OCI-M1 (cell line): ENCODE measurements around the gene TMEM26.
A peak's percentile ranks its signal among the peaks of the same experiment; 100 is the strongest.
"Not testable (repeated sequence)": the region's sequence is repeated elsewhere in the genome, so short reads cannot be mapped to it uniquely, and the experiment has no call there.

Experiments
- DNase-seq: peaks from one replicate; lab custom pipeline; 2025; lab: John Stamatoyannopoulos, UW

Gene TMEM26

DNA sequence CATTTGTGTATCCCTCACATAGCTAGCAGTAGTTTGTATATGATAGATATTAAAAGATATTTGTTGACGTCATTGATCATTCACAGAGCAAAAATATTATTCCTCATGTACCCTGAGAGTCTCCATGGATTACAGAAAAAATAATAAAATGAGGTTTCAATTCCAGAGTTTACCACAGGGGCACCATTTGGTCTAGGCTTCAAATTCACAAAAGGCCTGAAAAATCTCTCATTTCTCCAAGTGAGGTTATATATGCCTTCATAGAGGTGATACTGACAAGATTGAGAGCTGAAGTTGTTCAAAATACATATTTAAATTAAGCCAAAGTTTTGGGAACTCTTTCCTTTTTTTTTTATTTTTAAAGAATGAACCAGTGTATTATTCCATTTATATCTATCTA, 52.7 kb downstream of the TMEM26 start:
- no peak for DNase-seq

DNA sequence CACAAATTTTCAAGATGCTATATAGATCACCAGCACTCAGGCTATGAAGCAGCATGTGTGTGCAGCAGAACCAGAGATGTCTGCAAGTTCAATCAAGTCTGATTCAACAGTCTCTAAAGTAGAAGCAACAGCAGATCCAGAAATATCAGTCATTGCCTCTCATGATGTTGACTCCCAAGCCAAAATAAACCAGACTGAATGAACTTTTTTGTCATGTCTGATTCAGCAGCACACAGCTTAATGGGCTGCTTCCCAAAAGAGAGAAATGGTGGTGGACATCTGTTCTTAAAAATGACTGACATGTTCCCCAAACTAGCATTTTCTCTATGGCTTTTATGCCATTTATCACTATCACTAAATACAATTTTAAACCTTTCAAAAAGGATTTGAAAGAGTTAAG, 53.8 kb downstream of the TMEM26 start:
- DNase-seq: no peak

DNA sequence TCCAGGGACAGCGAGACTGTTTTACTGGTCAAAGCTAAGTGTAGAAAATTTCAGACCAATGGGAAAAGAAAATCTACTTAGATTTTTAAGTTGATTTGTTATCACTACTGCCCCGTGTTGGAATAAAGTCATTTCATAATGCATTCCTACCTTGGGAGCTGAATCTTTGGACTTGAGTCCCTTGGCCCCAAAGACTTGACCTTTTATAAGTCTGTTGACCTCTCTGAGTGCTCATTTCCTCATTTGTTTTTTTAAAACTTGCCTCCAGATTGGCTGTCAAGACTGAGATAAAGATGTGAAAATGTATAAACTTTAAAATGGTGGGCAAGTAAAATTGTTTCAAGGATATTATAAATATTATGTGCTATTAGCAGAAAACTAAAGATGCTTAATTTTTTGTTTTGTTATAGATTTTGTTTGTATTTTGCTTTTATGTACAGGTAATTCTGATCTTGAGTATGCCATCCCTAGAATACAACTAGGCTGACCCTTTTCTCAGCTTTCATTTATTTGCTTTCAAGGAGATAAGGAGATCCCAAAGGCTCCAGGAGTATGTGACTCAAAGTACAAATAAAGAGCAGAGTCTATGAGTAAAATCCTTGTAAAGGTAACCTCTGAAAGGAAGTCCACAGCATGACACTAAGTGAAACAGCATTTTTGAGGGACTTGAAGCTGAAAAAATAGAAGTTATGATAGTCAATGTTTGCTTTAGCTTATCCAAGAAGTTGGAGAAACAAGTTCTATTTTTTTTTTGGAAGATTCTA, 54.6 kb downstream of the TMEM26 start:
- peak; percentile 49 for DNase-seq

DNA sequence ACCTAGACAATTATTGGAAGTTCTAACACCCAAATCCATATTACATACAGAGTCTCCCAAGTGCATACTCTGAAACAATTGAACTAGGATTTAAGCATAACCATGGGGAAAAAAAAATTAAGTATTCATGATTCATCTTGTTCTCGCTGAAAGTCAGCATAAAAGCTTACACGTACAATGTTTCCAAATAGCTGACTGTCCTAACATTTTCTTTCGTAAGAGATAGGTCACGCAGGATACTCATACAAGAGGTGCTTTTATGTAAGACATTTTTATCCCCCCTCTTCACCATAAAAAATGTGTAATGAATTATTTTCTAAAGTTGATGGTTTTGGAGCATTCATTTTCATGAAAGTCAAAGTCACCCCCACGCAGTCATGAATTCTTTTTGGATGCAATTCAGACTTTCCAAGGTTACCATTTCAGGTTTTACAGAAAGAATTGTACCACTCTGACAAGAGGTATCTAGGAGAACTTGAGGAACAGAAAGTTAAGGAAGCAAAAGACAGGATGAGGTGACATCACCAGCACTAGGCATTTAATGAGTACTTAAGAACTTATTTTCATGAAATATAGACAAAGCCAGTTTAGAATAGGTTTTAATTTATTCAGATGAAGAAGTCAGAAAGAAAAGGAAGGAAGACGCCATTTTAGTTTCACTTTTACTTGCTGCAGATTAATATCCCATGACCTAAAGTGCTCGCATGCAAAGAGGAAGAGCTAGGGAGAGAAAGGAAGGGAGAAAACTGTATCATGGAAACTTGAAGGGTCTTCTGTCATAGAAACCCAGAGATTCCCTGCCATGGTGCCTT, 55.8 kb downstream of the TMEM26 start:
- peak; percentile 86 for DNase-seq

DNA sequence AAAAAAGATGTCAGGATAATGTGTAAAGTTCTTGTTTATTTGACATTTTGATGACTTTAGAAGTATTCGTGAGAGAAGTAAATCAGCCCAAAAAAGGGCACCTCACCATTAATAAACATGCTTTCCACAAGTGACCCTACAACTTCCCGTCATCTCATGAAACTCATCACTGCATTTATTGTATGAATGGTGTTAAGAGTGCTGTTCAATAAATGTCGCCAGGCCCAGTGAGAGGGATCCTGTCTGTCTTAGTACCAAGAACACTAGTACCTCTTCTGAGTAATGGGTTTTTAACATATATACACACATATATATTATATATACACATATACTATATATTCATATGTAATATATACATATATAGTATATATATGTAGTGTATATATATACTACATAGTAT, 61.9 kb downstream of the TMEM26 start:
- no peak for DNase-seq

DNA sequence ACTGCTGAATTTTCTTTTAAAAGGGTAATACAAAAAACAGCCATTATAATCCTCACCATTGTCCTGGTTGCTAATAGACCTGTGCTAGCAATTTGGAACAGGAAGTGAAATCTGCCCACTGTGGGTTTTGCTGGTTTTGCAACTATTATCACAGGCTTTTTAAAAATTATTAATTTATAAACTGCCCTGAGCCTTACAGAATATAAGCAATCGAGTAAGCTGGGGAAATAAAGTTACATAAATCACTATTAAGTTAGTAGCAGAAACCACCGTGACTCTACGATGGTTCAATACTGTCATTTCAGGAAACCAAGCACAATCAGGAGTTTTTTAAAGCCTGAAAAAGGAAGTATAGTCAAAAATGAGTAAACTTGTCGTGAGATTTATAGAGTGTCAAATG, 62.3 kb downstream of the TMEM26 start:
- no peak for DNase-seq

DNA sequence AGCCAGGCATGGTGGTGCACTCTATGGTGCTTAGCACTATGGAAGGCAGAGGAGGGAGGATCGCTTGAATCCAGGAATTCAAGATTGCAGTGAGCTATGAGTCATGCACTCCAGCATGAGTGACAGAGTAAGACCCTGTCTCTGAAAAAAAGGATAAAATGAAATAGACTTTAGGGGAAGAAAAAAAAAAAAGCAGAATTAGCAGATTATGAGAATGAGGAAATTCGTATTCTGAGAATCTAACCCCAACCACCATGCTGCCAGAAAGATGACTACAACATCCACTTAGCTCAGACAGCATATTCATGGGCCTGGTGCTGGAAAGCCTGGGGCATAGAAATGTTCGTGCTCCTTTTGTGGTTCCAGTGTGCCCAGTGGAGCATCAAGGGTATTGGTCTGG, 63.3 kb downstream of the TMEM26 start:
- peak; percentile 71 for DNase-seq

DNA sequence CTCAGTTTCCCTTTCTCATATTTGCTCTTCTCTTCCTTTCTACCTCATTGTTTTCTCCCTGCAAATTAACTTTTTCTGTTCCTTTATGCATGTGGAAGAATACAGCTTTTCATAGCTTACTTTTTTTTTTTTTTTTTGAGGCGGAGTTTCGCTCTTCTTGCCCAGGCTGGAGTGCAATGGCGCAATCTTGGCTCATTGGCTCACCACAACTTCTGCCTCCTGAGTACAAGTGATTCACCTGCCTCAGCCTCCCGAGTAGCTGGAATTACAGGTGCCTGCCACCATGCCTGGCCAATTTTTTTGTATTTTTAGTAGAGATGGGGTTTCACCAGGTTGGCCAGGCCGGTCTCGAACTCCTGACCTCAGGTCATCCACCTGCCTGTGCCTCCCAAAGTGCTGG, 64.2 kb downstream of the TMEM26 start:
- DNase-seq: not testable (repeated sequence)

DNA sequence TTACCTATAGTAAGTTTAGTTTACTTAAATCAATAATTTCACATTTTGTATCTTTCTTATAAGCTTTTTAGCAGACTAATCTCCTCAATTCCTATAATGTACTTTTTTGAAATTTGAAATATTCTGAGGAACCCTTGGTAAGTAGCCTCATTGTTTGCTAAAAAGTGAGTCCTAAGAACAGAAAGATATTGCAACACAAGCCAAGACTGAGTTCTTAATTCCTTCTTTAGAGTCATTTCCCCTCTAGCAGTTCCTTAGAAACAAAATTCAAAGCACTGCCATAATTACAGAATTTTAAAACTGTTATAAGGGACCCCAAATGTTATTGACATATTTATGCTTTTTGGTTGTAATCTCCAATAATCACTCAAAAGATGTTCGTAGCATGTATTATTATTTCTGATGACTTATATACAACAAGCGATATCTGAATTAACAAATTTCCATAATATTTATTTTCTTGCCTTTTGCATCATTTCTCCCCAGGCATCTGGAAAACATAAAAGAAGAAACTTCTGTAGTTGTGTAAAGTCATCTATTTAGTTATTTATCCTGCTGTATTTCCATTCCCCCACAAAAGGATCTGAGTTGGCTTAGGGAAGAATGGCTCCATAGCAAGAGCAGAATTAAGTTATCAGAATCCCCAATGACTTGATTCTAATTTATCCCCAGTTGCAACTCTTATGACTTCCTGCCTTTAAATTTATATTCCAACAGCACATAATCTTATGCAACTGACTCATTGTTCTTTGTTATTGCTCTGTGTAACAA, 67.8 kb downstream of the TMEM26 start:
- no peak for DNase-seq

DNA sequence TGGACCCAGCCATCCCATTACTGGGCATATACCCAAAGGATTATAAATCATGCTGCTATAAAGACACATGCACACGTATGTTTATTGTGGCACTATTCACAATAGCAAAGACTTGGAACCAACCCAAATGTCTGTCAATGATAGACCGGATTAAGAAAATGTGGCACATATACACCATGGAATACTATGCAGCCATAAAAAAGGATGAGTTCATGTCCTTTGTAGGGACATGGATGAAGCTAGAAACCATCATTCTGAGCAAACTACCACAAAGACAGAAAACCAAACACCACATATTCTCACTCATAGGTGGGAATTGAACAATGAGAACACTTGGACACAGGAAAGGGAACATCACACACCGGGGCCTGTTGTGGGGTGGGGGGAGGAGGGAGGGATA, 72.0 kb downstream of the TMEM26 start:
- not testable (repeated sequence) for DNase-seq

DNA sequence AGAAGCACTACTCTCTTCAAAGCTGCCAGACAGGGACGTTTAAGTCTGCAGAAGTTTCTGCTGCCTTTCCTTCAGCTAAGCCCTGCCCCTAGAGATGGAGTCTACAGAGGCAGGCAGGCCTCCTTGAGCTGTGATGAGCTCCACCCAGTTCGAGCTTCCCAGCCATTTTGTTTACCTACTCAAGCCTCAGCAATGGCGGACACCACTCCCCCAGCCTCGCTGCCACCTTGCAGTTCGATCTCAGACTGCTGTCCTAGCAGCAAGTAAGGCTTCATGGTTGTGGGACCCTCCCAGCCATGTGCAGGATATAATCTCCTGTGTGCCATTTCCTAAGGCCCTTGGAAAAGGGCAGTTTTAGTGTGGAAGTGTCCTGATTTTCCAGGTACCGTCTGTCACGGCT, 74.3 kb downstream of the TMEM26 start:
- DNase-seq: no peak

DNA sequence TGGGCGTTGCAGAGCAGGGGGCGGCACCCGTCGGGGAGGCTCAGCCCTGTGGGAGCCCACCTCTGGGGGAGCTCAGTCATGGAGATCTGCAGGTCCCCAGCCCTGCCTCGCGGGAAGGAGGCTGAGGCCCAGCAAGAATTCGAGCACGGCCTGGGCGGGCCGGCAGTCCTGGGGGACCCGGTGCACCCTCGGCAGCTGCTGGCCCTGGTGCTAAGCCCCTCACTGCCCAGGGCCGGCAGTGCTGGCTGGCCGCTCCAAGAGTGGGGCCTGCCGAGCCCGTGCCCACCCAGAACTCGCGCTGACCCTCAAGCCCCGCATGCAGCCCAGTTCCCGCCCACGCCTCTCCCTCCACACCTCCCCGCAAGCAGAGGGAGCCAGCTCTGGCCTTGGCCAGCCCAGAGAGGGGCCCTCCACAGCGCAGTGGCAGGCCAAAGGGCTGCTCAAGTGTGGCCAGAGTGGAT, 76.2 kb downstream of the TMEM26 start:
- no peak for DNase-seq

DNA sequence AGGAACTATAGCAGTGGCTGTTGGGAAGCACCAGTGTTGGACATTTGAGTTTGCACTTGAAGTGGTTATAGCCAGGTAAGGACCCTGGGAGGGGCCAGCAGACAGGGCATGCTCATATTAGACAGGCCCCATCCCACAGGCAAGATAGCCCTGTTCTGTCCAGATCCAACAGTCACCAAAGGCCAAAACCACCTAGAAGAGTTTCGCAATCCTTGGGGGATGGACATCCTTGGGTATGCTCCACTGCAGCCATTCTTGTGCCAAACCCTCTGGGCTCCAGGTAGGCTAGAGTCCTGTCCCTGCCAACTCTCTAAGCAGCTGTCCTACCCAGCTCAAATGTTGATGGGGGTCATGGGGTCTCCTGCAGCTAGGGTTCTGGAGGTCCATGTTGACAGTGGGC, 76.8 kb downstream of the TMEM26 start:
- no peak for DNase-seq

DNA sequence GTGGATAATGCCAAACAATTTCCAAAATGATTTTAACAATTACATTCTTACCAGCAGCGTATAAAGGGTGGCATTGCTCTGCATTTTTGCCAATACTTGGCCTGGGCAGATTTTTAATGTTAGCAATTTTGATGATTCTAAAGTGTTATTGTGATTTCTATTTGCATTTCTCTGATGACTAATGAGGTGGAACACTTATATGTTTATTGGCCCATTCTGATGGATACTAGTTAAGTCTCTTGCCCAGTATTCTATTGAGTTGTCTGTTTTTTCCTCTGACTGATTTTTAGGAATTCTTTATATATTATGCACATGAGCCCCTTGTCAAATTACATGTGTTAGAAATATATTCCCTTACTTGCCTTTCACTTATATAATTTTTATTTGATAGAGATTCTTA, 86.8 kb downstream of the TMEM26 start:
- no peak for DNase-seq

DNA sequence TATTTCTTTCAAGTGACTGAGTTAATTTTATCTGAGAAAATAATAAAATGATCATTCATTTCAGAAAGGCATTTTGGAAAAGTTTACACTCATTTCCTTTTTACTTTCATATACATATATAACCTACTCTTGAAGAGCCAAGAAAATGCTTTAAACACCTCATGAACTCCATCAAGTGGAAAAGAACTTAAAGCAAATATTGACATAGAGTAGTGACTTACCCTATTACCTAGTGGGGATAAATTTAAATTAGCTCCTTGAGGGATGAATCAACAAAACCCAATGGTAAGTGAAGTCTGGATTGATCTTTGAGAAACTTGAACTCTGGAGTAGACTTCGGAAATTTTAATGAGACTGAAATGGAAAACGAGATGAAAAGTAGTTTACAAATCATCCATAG, 88.6 kb downstream of the TMEM26 start:
- DNase-seq: no peak

DNA sequence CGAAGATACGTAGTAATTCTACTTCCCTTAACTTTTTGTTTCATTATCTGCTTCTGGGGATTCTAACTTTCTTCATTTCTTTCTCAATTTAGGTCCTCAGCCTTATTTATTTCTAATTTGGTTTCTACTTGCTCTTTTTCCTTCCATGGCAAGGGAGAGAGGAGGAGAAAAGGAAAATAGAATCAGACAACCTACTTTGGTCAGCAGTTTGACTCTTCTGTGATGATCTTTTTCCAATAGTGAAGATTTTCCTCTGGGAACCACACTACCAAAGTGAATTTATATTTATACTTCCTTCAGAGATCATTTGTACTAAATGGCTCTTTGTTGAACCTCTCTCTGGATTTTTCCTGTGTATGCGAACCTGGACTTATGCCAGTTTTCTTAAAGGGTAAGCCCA, 90.2 kb downstream of the TMEM26 start:
- DNase-seq: no peak

DNA sequence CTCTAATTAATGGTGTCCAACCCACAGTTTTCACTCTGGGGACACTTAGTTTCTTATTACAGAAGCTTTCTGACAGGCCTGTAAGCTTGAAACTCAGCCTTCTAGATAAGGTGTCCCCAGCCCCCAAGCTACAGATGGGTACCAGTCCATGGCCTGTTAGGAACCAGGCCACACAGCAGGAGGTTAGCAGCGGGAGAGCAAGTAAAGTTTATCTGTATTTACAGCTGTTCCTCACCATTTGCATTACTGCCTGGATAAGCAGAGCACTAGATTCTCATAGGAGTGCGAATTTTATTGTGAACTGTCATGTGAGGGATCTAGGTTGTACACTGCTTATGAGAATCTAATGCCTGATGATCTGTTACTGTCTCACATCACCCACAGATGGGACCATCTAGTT, 93.7 kb downstream of the TMEM26 start:
- peak; percentile 24 for DNase-seq

DNA sequence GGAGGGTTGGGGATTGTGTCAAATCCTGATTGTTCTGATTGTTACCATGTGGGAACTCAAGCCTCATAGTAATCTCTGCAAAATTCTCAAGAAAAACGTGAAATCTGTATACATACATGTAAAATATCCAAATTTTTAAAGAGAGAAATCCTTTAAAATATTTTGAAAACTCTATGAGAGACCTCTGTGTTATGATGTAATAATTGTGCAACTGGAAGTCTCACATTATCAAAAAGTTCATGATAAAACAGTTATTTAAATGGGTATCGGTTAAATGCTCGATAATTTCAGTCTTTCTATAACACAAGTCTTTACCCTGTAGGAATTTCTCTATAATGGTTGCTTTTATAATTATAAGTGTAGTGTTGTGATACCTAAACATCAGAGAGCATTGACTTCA, 95.5 kb downstream of the TMEM26 start:
- no peak for DNase-seq
